Anterior cingulate cortex (tissue), 58 donors: Measurements from ENCODE around the gene AKAP7.
A peak's percentile ranks its signal among the peaks of the same experiment; 100 is the strongest.
"Not testable (repeated sequence)": the region's sequence is repeated elsewhere in the genome, so short reads cannot be mapped to it uniquely, and the experiment has no call there.

Source experiments
- DNase-seq, 58 donors: peaks; one replicate each; lab custom pipeline; 2025; lab: John Stamatoyannopoulos, UW

AKAP7 gene

DNA sequence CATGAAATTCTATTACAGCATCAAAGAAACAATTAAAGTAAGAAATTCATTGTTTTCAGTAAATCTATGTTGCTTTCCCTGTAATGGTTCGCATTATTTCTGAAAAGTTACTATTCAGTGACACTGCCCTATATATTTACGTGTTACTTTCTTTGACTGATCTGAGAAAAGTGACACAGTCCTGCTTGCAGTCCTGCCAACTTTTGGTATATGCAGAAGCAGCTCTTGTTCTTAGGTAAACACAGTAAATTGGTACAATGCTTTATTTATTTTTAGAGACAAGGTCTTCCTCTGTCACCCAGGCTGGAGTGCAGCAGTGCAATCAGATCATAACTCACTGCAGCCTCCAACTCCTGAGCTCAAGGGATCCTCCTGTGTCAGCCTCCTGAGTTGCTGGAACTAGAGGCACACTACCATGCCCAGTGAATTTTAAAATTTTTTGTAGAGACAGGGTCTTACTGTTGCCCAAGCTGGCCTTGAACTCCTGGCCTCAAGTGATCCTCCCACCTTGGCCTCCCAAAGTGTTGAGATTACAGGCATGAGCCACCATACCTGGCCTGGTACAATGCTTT is 151.3 kb downstream of the AKAP7 start:
- DNase-seq: no peak

- DNase-seq: no peak
Observed at GRCh38 chr6:131288214-131288613, 152.9 kb downstream of the AKAP7 start.

GRCh38 chr6:131290955-131291354 is 155.7 kb downstream of the AKAP7 start:
- DNase-seq: no peak

- no peak for DNase-seq
Observed at GRCh38 chr6:131292145-131292938, 157.1 kb downstream of the AKAP7 start.

DNA sequence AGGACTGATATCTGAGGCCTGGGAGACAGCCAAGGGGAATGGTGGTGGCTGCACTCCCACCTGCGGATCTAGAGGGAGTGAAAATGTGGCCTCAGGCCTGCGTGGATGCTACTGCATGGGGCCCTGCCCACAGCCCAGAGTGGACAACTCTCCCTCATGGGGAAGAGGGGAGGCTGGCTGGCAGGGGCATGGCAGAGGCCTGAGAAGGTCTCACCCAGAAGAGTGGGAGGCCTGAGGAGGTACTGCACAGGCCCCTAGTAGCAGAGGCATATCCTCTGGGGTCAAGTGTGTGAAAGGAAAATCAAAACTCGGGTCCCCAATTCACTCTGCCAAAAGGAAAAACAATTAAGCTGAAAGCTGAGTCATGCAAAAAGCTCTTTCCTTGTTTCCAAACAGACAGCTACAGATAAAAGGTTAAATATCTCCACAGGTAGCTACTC is 158.2 kb downstream of the AKAP7 start:
- no peak for DNase-seq

DNA sequence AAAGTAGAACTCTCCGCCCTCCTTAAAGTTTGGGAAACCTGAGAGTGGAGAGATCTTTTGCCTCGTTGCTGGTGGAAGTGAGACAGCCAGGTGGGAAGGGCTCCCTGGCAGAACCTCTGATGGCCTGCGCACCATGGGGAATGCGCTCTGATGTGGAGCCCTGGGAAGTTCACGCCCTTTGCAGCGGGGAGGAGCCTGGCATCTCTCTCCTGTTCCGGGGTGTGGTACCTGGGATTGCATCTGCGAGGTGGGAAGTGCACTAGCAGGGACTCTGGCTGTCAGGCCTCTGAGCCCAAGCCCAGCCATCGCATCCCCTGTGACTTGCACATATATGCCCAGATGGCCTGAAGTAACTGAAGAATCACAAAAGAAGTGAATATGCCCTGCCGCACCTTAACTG is 159.8 kb downstream of the AKAP7 start:
- DNase-seq: no peak

- not testable (repeated sequence) for DNase-seq
Observed at GRCh38 chr6:131300826-131301225, 165.6 kb downstream of the AKAP7 start.

DNA sequence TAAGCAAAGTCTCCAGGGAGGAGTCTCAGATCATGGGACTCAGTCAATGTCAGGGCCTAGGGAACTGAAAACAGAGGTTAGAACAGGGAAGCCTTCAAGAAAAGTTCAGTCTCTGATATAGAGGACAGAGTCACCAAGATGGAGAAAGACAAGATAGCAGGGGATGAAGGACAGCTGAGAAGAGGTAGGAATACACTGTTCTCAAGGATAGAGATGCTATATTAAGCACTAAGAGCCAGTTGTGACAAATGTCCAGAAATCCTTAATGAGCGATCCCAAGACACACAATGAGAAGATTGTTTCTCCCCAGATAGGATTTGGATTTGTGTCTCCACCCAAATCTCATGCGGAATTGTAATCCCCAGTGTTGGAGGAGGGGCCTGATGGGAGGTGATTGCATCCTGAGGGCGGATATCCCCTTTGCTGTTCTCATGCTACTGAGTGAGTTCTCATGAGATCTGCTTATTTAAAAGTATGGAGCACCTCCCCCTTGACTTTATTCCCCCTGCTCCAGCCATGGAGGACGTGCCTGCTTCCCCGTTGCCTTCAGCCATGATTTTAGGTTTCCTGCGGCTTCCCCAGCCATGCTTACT is 168.2 kb downstream of the AKAP7 start:
- DNase-seq: no peak

GRCh38 chr6:131305037-131305850 is 170.0 kb downstream of the AKAP7 start:
- DNase-seq: peak in 1 of 58 donors; percentile 2

DNA sequence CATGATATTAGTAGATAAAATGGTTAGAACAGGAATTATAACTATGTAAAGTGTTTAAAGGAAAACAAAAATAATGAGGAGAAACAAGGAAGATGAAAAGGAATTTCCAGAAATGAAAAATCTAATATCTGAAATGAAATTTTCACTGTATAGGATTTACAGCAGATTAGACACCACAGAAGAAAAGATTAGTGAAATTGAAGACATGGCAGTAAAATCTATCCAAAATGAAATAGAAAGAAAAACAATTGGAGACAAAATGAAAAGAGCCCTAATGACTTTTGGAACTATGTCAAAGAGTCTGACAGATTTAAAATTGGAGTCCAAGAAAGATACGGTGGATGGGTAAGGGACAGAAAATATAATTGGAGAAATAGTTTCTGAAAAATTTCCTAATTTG is 174.2 kb downstream of the AKAP7 start:
- DNase-seq: no peak

DNA sequence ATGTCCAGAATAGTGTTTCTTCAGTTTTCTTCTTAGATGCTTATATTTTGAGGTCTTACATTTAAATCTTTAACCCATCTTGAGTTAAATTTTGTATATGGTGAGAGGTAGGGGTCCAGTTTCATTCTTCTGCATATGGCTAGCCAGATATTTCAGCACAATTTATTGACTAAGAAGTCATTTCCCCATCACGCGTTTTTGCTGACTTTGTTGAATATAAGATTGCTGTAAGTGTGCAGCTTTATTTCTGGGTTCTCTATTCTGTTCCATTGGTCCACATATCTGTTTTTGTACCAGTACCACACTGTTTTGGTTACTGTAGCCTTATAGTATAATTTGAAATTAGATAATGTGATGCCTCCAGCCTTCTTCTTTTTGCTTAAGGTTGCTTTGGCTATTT is 179.6 kb downstream of the AKAP7 start:
- DNase-seq: no peak

DNA sequence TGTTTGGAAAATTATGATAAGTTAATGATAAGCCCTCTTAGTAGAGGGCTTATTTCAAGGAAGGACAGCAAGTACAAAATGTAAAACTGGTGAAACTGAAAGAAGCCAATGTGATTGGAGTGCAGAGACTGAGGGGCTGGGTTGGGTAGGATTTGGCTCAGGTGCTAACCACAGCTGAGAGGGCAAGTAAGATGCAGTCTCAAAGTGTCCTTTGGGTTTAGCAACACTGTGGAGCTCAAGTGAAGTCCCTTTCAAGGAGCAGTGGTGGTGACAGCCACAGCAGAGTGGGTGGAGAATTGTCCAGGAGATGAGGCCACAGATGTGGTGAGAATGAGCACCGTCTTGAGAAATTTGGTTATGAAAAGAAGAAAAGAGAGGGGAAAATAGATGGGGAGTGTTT is 181.4 kb downstream of the AKAP7 start:
- no peak for DNase-seq

GRCh38 chr6:131317516-131317915 is 182.2 kb downstream of the AKAP7 start:
- DNase-seq: no peak

- no peak for DNase-seq
Observed at GRCh38 chr6:131321589-131321988, 186.3 kb downstream of the AKAP7 start.

DNA sequence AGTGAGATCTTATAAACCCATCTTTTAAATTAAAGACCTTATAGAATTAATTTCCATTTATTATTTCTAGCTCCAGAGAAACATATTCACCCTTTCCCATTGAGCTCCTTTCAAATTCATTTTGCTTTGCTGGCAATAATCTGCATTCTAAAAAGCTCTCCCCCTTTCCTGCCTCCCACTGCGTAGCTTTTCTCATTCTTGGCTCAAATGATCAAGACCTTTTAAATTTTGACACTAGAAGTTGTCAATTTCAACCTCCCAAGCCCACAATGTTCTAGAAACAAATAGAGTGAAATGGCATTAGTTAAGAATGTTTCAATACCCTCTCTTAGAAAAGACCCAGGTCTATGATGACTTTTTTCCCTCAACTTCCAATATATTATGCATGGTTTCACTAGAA is 186.9 kb downstream of the AKAP7 start:
- DNase-seq: no peak

- not testable (repeated sequence) for DNase-seq
Observed at GRCh38 chr6:131325669-131326068, 190.4 kb downstream of the AKAP7 start.

DNA sequence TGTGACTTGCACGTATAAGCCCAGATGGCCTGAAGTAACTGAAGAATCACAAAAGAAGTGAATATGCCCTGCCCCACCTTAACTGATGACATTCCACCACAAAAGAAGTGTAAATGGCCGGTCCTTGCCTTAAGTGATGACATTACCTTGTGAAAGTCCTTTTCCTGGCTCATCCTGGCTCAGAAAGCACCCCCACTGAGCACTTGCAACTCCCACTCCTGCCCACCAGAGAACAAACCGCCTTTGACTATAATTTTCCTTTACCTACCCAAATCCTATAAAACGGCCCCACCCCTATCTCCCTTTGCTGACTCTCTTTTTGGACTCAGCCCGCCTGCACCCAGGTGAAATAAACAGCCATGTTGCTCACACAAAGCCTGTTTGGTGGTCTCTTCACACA is 193.5 kb downstream of the AKAP7 start:
- not testable (repeated sequence) for DNase-seq

DNA sequence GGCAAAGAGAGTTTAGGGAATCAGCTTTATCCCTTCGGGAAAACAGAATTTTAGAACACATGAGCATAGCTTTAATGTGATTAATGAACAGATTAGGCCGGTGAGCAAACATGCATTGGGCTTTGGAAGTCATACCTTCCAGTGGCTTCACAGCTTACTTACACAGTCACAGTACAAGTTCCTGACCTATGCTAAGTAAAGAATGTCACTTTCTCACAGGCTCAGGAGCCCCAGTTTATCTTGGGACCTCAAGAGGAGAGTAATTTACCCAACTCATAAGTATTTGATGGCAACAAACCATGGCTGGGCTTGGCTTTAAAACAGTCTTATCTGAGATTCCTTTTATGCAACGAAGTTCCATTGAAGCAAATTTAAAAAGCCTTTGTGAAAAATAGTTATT is 195.9 kb downstream of the AKAP7 start:
- no peak for DNase-seq

- DNase-seq: no peak
Observed at GRCh38 chr6:131331873-131332781, 196.9 kb downstream of the AKAP7 start.
